Hepatocyte (in vitro differentiated cells): ENCODE results near the gene TMEM92. TPM values are rescaled to one million over a fixed set of nuclear protein-coding genes. Genes with fewer than 3 reads are reported as not detected.

Experiments
- DNase-seq: peaks from one replicate; pipeline ENCODE4 v3.0.0-alpha.2; 2016; ENCODE audit warnings: low spot score
- H2AFZ ChIP-seq: fragments of 200-600 bp; sonication (generic); 2 replicates; pipeline ENCODE4 v1.6.0; 2016; ENCODE audit warnings: antibody characterized with exemption, mild to moderate bottlenecking
- H3K27ac ChIP-seq: fragments of 200-600 bp; sonication (generic); 2 replicates; pipeline ENCODE4 v1.5.1; 2016; ENCODE audit warnings: mild to moderate bottlenecking
- H3K27me3 ChIP-seq: fragments of 200-600 bp; sonication (generic); 2 replicates; pipeline ENCODE4 v1.6.1; 2016
- H3K36me3 ChIP-seq: fragments of 200-600 bp; sonication (generic); replicated peaks from 2 replicates; pipeline ENCODE4 v1.5.1; 2016; ENCODE audit warnings: low read depth; ENCODE audit not compliant: insufficient read depth
- H3K4me1 ChIP-seq: fragments of 200-600 bp; sonication (generic); 2 replicates; pipeline ENCODE4 v1.5.1; 2016; ENCODE audit warnings: mild to moderate bottlenecking, moderate library complexity; ENCODE audit not compliant: insufficient read depth
- H3K4me2 ChIP-seq: fragments of 200-600 bp; sonication (generic); 2 replicates; pipeline ENCODE4 v1.6.0; 2016
- H3K4me3 ChIP-seq: fragments of 200-600 bp; sonication (generic); 2 replicates; pipeline ENCODE4 v1.5.1; 2016; ENCODE audit warnings: mild to moderate bottlenecking
- H3K79me2 ChIP-seq: fragments of 200-600 bp; sonication (generic); 2 replicates; pipeline ENCODE4 v1.6.0; 2017; ENCODE audit warnings: mild to moderate bottlenecking
- H3K9me2 ChIP-seq: fragments of 200-600 bp; sonication (generic); replicated peaks from 2 replicates; pipeline ENCODE4 v1.6.0; 2017; ENCODE audit warnings: mild to moderate bottlenecking; ENCODE audit not compliant: insufficient read depth
- H3K9me3 ChIP-seq: fragments of 200-600 bp; sonication (generic); 2 replicates; pipeline ENCODE4 v1.5.1; 2016; ENCODE audit warnings: low read depth, mild to moderate bottlenecking
- H4K20me1 ChIP-seq: fragments of 200-600 bp; sonication (generic); 2 replicates; pipeline ENCODE4 v1.6.0; 2016; ENCODE audit warnings: mild to moderate bottlenecking; ENCODE audit not compliant: insufficient read depth, poor library complexity, severe bottlenecking
- CTCF ChIP-seq: fragments of 200-600 bp; sonication (generic); IDR thresholded peaks from 2 replicates; pipeline ENCODE4 v1.5.1; 2016; ENCODE audit warnings: antibody characterized with exemption, mild to moderate bottlenecking; ENCODE audit not compliant: poor library complexity
- EZH2 ChIP-seq: fragments of 200-600 bp; sonication (generic); IDR thresholded peaks from 2 replicates; pipeline ENCODE4 v1.6.1; 2016; ENCODE audit warnings: antibody characterized with exemption, mild to moderate bottlenecking, borderline replicate concordance
- EZH2phosphoT487 ChIP-seq: fragments of 200-600 bp; sonication (generic); IDR thresholded peaks from one replicate; pipeline ENCODE4 v1.6.1; 2018; ENCODE audit warnings: antibody characterized with exemption, mild to moderate bottlenecking, low read depth, moderate library complexity; ENCODE audit not compliant: unreplicated experiment, severe bottlenecking
- WGBS: methylation state at CpG from one replicate; pipeline ENCODE4 v1.1.6; 2016; ENCODE audit warnings: low lambda C conversion rate; ENCODE audit errors: missing lambda C conversion rate; 5-methylcytosine and 5-hydroxymethylcytosine counted together
- polyA plus RNA-seq: library from polyadenylated mRNA; unstranded; fragments of >200 nt; fragmentation: Nextera tagmentation; extraction: Ambion mirVana; gene quantifications from 2 replicates; pipeline ENCODE4 v1.2.1, GENCODE V29; 2016
- total RNA-seq: library from RNA; depleted of rRNA; stranded (reverse); fragments of >200 nt; gene quantifications from 2 replicates; pipeline ENCODE4 v1.2.3, GENCODE V29; 2014

The TMEM92 gene
- total and polyA plus RNA-seq, 2 experiments from 2014 or later = 6.9 to 21.7 TPM

- Histone ChIP-seq H3K27ac (no peak overlapping the region), H2AFZ (no peak overlapping the region), H4K20me1 (no peaks in the 10 kb centered on the region), H3K4me3 (no peak overlapping the region), H3K79me2 (no peaks in the 10 kb centered on the region), H3K36me3 (no peaks in the 10 kb centered on the region), H3K4me1 (peaks cover 14% of the 10 kb centered on the region), H3K9me3 (no peaks in the 10 kb centered on the region), H3K9me2 (no peaks in the 10 kb centered on the region), H3K4me2 (no peak overlapping the region), H3K27me3 (no peaks in the 10 kb centered on the region)
- DNase-seq = no peak
- TF ChIP-seq CTCF (no peak), EZH2phosphoT487 (no peak), EZH2 (no peak)
- WGBS = 79% methylated on average over 4 of the region's 4 CpGs
Measured at GRCh38 chr17:50303596-50303995, 29.3 kb downstream of the TMEM92 start.

GRCh38 chr17:50304781-50305404 lies 30.6 kb downstream of the TMEM92 start:
- DNase-seq = no peak
- Histone ChIP-seq H2AFZ (no peak overlapping the region), H3K36me3 (no peaks in the 10 kb centered on the region), H3K79me2 (no peaks in the 10 kb centered on the region), H3K9me3 (no peaks in the 10 kb centered on the region), H3K27me3 (no peaks in the 10 kb centered on the region), H3K9me2 (no peaks in the 10 kb centered on the region), H3K27ac (peak overlapping the region; percentile 63), H4K20me1 (no peaks in the 10 kb centered on the region), H3K4me1 (peaks cover 15% of the 10 kb centered on the region), H3K4me3 (no peak overlapping the region), H3K4me2 (peak overlapping the region; percentile 41)
- TF ChIP-seq CTCF (no peak), EZH2 (no peak), EZH2phosphoT487 (no peak)
- WGBS = 57% methylated on average over 7 of the region's 7 CpGs

- Histone ChIP-seq H3K27me3 (no peaks in the 10 kb centered on the region), H3K9me3 (no peaks in the 10 kb centered on the region), H3K27ac (no peak overlapping the region), H3K4me2 (no peak overlapping the region), H3K4me3 (no peak overlapping the region), H3K9me2 (no peaks in the 10 kb centered on the region), H3K79me2 (no peaks in the 10 kb centered on the region), H2AFZ (no peak overlapping the region), H4K20me1 (no peaks in the 10 kb centered on the region), H3K36me3 (no peaks in the 10 kb centered on the region), H3K4me1 (peaks cover 15% of the 10 kb centered on the region)
- 78% methylated on average over 4 of the region's 4 CpGs for WGBS
- no peak for DNase-seq
- TF ChIP-seq CTCF = no peak
- TF ChIP-seq EZH2 = no peak
- no peak for TF ChIP-seq EZH2phosphoT487
Measured at GRCh38 chr17:50307654-50308053, 33.4 kb downstream of the TMEM92 start.

GRCh38 chr17:50308666-50309065 lies 34.4 kb downstream of the TMEM92 start:
- no peaks in the 10 kb centered on the region for H3K9me3 ChIP-seq
- no peaks in the 10 kb centered on the region for H3K79me2 ChIP-seq
- no peaks in the 10 kb centered on the region for H3K27me3 ChIP-seq
- H2AFZ ChIP-seq = no peak overlapping the region
- no peak overlapping the region for H3K4me3 ChIP-seq
- H3K36me3 ChIP-seq = no peaks in the 10 kb centered on the region
- H3K27ac ChIP-seq = no peak overlapping the region
- no peak overlapping the region for H3K4me2 ChIP-seq
- 89% methylated on average over 4 of the region's 4 CpGs for WGBS
- no peaks in the 10 kb centered on the region for H4K20me1 ChIP-seq
- DNase-seq = no peak
- no peaks in the 10 kb centered on the region for H3K9me2 ChIP-seq
- peaks cover 15% of the 10 kb centered on the region for H3K4me1 ChIP-seq
- TF ChIP-seq EZH2 = no peak
- no peak for TF ChIP-seq EZH2phosphoT487
- no peak for TF ChIP-seq CTCF
